ENCODE measurements around the gene GRID1.

The GRID1 gene

DNA sequence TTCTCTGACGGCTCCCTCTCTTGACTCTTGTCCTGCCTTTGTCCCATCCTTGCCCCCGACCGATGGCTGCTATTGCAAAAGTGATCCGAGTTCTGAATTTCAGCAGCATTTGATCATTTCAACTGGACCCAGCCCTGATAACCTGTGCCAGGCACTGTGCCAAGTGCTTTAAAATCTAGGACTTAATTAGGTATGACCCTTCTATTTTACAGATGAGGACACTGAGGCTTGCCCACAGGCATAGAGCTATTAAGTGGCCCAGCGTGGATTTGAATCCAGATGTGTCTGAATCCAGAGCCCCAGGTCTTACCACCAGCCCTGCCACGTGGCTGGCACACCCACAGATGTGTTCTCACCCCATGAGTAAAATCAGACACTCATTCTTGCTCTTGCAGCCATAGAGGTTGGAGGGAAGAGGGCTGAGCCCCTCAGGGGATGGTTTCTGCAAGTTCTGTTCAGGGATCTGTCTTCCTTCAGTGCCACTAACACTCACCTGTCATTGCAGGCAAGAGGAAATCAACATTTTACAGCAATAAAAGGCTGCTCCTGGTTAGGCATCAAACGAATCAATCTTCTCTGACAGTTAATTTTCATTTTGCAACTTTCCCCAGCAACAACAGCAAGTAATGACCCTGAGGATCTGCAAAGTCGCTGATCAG, 101.2 kb downstream of the GRID1 start:
- no peak for DNase-seq

- DNase-seq: no peak
Measured at GRCh38 chr10:86264481-86265231, 101.9 kb downstream of the GRID1 start.

GRCh38 chr10:86263907-86264306, 102.7 kb downstream of the GRID1 start:
- no peak for DNase-seq

DNA sequence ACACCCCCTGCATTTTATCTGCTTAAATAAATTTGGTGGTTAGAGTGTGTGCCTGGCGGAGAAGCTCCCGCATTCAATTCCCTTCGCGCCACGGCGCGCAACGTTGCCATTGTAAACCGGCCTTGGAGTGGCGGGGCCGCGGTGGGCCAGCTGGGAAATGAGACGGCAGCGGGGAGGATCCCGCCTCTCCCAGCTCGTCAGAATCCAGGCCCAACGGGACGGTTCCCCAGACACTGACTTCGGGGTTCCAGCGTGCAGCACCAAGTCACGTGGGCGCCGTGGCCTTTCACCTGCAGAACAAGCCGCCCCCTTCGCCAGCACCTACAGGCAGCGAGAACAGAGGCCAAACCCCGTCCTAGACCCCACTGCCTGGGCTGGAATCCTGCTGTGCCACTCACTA, 103.4 kb downstream of the GRID1 start:
- DNase-seq: no peak

- no peak for DNase-seq
Measured at GRCh38 chr10:86262688-86263181, 103.9 kb downstream of the GRID1 start.

DNA sequence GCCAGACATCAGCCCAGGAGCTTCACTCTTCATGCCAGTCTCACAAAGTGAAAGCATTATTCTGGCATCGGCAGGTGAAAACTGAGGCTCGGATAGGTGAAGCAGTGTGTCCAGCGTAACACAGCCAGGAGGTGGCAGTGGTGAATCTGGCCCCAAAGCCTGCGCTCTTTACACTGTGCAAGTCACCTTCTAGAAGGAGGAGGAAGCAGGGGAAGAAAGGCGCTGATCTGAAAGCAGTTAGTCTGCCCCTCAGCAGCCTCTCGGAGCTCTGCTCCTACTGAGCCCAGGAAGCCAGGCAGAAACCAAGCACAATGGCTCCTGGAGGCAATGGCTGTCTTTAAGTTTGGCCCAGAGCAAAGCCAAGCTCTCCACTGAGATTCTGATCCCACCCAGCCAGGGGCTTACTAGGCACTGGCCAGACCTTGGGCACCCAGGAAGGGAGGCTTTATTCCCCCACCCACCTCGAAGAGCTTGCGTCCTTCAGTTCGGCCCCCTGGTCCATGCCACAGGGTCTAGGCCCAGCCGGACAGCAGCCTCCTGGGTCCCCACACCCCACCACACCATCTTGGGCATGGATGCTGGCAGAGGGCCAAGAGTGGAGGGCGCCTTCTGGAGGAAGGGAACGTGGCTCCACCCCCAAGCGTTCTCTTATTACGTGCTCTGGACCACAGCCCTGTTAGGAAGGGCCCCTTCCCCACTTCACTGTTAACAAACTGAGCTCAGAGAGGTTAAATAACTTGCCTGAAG, 104.5 kb downstream of the GRID1 start:
- DNase-seq: peak; percentile 32

GRCh38 chr10:86261470-86261869, 105.1 kb downstream of the GRID1 start:
- DNase-seq: no peak

- no peak for DNase-seq
Measured at GRCh38 chr10:86260564-86260963, 106.0 kb downstream of the GRID1 start.

DNA sequence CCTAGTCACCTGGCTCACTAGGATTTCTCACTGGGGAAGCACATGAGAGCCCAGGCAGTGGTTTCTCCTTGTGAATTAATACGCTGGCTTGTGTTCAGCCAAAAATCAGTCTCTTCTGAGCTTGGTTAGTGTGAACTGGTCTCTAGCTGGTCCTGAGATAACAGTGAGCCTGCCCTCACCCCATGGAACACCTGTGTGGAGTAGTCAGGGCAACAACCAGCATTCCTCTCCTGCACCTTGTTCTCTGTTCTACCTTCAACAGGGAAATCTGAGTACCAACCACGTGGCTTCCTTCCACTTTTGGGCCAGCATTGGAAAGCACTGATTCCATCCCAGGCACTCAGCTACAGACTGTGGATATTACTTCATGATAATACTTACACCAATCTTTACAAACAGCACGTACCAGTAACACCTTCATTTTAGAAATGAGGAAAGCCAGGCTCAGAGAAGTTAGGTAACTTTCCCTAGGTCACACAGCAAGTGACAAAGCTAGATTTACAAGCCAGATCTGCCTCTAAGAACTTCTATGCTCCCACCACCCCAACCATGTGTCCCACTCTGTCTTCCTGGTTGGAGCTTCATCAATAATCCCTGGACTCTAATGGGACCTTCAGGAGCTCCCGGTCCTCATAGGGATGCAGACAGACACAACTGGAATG, 106.6 kb downstream of the GRID1 start:
- no peak for DNase-seq

DNA sequence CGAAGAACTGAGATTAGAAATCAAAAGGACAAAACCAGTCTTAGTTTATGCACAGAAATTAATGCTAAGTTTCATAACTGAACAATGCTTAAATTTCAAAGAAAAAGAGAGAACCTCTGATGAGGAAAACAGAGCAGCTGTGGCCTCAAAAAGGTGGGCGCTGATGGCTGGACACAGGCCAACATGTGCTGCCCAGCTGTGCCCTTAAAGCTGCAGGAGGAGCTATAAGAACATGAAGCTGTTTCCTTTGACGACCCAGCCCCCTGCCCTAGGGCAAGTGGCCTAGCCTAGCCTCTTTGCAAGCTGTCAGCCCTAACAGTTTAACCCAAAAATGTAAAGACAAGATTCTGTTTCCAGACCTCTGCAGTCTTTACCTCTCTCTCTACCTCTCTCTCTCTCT, 107.7 kb downstream of the GRID1 start:
- no peak for DNase-seq

- DNase-seq: no peak
Measured at GRCh38 chr10:86258499-86258898, 108.1 kb downstream of the GRID1 start.

GRCh38 chr10:86257683-86258082, 108.9 kb downstream of the GRID1 start:
- no peak for DNase-seq

DNA sequence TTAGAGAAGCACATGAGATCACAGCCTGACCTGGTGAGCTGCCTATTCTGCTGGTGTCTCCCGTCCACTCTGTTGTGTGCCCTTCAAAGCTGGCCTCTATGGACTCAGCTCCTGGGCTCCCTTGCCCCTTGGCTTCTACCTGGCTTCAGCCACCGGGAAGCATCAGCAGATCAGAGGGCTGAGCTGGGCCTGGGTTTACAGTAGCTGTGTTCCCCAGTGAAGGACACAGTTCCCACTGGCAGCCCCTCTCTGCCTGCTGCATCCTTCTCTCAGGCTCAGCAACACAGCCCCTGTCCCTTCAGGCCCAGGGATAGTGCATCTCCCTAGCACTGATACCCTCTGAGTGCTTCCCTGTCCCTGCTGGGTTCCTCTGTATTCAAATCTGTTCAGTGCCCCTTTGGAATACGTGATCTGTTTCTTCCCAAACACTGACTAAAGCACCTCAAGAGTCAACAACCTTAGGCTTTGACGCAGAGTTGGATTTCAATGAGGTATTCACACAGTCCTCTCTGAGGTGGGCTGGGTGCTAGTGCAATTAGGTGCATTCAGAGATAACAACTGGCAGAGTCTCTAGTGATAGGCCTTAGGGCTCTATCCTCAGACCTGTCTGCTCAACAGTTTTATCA, 109.8 kb downstream of the GRID1 start:
- no peak for DNase-seq

DNA sequence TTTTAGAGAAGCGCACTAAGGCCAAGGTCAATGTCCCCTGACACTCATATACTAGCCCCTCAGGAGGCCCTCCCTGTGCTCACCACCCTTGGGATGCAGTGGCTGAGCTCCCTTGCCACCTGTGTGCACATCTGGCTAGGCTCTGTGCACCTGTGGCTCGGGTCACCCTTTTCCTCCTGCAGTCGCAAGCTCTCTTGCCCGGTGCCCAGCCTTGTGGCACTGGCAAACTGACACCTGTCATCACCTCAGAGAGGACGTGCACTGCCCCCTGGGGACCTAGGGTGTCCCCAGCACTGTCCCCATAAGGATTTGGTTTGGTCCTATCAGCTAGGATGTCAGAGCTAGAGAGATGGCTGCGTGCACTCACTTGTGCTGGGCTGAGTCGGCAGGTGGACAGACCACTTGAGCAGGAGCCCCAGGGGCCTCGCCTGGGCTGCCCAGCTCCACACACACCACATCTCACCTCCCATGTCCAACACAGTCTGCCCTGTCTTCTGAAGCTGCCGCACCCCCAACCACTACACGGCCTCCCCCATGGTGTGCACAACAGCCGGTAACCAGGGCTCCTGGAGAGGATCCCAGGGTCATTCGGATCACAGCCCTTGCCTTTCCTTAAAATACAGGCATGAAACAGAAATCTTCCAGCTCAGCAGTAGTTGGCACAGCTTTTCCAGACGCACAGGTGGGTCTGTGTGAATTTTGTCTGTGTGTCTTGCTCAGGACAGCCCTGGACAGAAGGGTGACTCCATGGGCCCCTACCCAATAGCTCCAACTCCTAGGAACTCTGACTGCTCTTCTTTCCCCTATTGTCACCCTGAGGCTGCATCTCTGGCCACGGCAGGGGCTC, 111.0 kb downstream of the GRID1 start:
- DNase-seq: no peak

DNA sequence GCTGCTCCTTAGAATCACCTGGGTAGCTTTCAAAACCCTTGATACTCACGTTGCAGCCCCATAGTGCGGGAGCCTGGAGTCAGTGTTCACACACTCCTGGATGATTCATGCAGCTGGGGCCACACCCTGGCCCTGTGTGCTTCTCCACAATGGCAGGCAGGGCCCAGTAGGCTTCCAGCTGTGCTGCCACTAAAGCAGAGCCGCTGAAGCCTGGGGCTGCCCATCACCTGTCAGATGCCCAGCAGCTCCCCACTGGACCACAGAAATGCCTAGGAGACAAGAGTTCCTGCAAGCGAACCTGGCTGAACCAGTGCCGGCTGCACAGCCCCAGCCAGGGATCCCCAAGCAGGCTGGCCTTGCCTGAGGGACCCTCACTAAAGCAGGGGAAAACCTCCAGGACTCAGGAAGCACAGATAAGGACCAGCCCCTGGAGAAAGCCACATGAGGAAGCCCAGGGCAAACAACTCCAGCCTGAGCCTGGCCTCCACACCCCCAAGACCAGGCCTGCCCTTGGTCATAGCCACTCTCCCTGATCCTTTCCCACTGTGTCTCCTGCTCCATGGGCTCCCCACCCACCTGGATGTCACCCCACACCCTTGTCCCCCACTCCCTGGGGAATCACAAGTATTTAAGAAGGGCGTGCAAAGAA, 111.9 kb downstream of the GRID1 start:
- no peak for DNase-seq

- no peak for DNase-seq
Measured at GRCh38 chr10:86254081-86254480, 112.5 kb downstream of the GRID1 start.

GRCh38 chr10:86253091-86254072, 113.2 kb downstream of the GRID1 start:
- DNase-seq: no peak

DNA sequence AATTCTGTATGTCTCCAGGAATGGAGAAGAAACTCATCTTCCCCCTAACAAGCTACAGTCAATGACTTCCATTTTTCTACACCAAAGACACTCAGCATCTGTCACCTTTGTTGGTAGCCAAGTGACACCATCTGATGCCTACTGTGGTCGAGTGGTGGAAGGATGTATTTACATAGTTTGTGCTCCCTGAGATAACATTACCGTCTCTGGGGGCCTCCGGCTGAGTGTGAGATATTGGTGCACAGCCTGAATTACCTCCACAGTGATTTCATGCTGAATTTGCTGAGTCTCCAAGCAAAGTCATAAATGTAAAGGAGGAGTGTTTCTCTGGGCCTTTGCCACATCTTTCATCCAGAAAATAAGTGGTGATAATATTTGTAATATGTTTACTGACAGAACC, 114.0 kb downstream of the GRID1 start:
- DNase-seq: no peak

DNA sequence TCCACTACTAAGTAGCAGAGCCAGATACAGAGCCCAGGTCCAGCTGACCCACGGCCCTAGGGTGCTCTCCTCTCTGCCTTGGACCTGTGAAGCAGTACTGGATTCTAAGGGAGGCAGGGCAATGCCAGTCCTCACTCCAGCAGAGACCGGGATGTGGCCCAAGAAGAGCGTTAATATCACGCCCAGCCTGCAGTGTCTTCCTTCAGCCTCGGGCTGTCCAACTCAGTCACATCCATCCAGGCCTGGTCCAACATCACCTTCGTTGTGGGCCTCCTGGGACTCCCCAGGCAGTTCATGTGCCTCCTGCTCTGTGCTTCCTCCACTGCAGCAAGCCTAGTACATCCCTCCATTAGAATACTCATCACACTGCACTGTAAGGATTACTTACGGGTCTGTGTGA, 114.5 kb downstream of the GRID1 start:
- DNase-seq: no peak

DNA sequence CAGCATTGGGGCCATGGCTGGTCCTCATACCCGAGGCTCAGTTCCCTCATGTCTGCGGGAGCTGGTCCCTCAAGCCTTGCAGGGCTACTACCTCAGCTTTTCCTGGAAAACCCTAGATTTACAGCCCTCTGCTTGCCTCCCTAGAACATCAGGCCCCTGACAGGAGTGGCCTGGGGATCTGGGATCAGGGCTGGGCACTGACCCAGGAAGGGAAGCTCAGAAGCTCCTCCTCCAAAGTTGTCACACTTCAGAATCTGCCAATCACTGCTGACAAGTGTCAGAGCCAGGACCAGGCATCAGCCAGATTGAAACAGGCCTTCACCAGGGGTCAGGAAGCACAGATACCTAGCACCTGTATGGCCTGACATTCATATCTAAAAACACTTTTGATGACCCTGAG, 115.2 kb downstream of the GRID1 start:
- DNase-seq: no peak

Measured in stimulated activated CD4-positive, alpha-beta T cell treated with anti-CD3 and anti-CD28 coated beads, Interleukin-15, amount 100 ng/mL, for 24 hours (primary cell).